ENCODE results near the gene SLC26A1. TPM values are rescaled to one million over a fixed set of nuclear protein-coding genes. Genes with fewer than 3 reads are reported as not detected.

SLC26A1 gene
- total RNA-seq, 2 experiments from 2014 or later: not detected

DNA sequence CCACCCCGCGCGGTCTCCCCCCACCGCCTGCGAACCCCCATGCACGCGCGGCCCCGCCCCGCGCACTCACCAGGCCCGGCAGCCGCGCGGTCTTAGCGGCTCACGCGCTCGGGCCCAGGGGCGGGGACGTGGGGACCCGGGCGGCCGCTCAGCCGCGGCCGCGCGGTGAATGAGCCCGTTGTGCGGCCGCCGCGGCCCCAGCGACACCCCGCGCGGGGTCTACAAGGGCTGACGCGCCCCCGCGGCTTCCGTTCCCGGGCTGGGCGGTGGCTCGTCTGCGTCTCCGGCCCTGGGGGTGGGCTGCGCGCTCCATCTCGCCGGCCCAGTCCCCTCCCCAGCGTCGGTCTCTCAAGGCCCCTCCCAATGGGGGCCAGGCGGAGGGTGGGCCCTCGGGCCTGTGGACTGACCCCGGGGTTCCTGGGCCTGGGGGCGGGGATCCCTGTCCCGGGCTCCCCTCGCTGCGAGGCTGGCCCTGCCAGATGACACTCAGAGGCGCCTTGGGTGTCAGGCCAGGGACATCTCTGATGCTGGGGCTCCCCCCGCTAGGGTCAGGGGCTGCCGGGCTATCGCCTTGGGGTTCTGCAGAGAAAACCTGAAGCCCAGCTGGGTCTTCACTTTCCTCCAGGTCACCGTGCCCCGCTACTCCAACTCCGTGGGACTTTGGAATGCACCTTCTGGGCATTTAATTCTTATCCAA is 4.3 kb upstream of the SLC26A1 start:
- Mint-ChIP-seq H3K9me3 (no peaks in the 10 kb centered on the region), H3K27me3 (peaks cover 30% of the 10 kb centered on the region), H3K4me3 (no peak overlapping the region), H3K4me1 (ENCODE audit: low read depth) (peaks cover 3% of the 10 kb centered on the region), H3K36me3 (no peaks in the 10 kb centered on the region), H3K27ac (no peak overlapping the region)
- ChIA-PET POLR2A (no interaction called here), CTCF (interaction anchor here (1.1 kb wide), 1 partner anchor 9 kb away, joined by 3 read pairs; no protein-coding TSS in a partner anchor)
- intact Hi-C loops (cut with micrococcal nuclease): no loop called here
- DNase-seq: no peak

DNA sequence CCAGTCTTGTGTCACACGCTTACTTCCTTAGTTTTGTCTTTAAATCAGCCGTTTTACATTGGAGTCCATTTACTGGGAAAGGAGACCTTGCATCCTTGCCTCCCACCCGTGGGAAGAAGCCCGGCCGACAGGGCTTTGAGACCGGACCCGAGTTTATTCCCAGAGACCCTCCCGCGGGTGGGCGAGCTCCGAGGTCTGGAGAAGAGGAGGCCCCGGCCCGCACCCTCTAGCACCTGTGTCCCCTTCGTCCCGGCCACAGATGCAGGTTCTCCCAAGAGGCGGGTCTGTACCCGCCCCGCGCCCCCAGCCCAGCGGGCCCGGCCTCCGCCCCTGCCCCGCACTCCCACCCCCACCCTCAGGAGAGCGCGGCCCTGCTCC is 3.8 kb upstream of the SLC26A1 start:
- intact Hi-C loops (cut with micrococcal nuclease): no loop called here
- ChIA-PET CTCF (no interaction called here), POLR2A (no interaction called here)
- H3K27ac Mint-ChIP-seq: no peak overlapping the region
- peaks cover 3% of the 10 kb centered on the region for H3K4me1 Mint-ChIP-seq (ENCODE audit: low read depth)
- no peaks in the 10 kb centered on the region for H3K36me3 Mint-ChIP-seq
- no peak for DNase-seq
- no peaks in the 10 kb centered on the region for H3K9me3 Mint-ChIP-seq
- H3K4me3 Mint-ChIP-seq: no peak overlapping the region
- H3K27me3 Mint-ChIP-seq: peaks cover 27% of the 10 kb centered on the region

DNA sequence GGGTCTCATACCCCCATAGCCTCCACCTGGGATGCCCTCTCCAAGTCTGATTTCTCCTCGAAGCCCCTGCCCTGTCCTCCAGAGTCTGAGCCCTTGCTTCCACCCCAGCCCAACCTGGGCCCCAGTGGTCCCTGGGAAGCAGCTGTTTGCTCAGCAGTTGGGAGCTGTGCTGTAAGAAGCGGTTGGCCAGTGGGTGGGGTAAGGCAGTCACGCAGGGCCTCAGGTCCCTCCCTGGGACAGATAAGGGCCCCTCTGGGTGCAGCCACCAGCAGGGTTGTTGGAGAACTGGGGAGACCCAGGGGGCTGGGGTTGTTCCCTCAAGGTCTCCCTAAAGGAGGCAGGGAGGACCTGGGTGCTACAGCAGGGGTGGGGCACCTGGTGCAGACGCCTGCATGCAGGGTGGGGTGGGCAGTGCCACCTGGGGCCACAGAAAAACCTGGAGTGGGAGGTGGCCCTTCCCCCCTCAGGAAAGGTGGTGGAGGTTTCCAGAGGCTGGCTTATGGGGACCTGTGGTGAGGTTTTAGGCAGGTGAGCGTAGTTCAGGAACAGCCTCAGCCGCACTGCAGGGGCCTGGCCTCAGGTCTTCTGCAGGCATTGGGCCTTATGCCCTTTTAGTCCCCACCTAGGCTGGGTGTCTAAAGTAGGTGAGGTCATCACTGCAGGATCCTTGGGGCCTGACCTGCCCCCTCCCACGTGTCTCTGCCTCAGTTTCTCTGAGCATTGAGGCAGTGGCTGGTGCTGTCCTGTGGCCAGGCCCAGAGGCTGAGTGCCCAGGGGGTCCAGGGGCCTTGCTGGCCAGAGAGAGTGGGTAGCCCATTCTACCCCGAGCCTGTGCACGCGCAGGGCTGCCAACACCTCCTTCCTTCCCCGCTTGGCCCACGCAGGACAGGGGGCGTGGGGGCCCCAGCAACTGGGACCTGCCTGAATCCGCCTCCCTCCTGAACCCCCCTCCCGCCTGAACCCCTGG is 3.1 kb upstream of the SLC26A1 start:
- no peak for DNase-seq
- H3K27ac Mint-ChIP-seq: no peak overlapping the region
- H3K27me3 Mint-ChIP-seq: peaks cover 25% of the 10 kb centered on the region
- peaks cover 3% of the 10 kb centered on the region for H3K4me1 Mint-ChIP-seq (ENCODE audit: low read depth)
- no peak overlapping the region for H3K4me3 Mint-ChIP-seq
- H3K36me3 Mint-ChIP-seq: no peaks in the 10 kb centered on the region
- H3K9me3 Mint-ChIP-seq: no peaks in the 10 kb centered on the region
- CTCF ChIA-PET: no interaction called here
- intact Hi-C loops (cut with micrococcal nuclease): no loop called here
- POLR2A ChIA-PET: no interaction called here

- H3K4me3 Mint-ChIP-seq: no peak overlapping the region
- CTCF ChIA-PET: no interaction called here
- H3K4me1 Mint-ChIP-seq (ENCODE audit: low read depth): peaks cover 3% of the 10 kb centered on the region
- H3K27me3 Mint-ChIP-seq: peaks cover 20% of the 10 kb centered on the region
- intact Hi-C loops (cut with micrococcal nuclease): no loop called here
- no peaks in the 10 kb centered on the region for H3K9me3 Mint-ChIP-seq
- no peak for DNase-seq
- no peaks in the 10 kb centered on the region for H3K36me3 Mint-ChIP-seq
- H3K27ac Mint-ChIP-seq: no peak overlapping the region
- POLR2A ChIA-PET: no interaction called here
These were observed 2.3 kb upstream of the SLC26A1 start for GRCh38 chr4:995311-996026.

DNA sequence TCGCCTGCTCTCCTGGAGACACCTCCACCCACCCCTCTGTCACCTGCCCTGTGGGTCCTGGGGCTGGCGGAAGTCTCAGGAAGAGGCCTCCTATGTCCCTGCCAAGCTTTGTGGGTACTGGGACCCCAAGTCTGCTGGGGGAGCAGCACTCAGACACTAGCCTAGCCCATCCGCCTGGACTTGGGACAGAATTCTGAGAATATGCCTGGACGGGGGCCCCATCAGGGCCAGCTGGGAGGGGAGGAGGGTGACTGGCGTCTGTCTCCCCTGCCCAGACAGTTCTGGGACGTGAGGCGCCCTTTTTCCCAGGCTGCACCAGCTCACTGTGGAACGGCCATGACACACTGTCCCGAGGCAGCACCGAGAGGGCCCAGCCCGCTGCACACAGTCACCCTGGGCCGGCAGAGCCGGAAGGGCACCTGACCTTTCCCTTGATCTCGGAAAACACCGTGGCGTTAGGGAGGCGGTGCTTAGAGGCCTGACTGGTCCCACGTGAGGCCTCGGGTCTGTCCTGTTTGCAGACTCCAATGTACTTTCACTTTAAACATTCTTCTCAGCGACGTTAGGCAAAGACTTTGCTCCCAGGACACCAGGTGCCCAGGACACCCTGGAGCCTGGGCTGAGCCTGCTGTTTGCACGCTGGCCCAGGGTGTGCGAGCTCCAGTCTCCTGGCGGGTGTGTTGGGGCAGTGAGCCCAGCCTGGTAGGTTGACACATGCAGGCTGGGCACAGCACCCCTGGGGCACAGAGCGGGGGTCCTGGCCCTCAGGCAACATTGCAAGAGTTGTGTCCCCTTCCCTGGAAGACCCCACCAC is 700 bp downstream of the SLC26A1 start:
- H3K27me3 Mint-ChIP-seq: peaks cover 2% of the 10 kb centered on the region
- no peak for DNase-seq
- no peak overlapping the region for H3K4me3 Mint-ChIP-seq
- H3K36me3 Mint-ChIP-seq: no peaks in the 10 kb centered on the region
- intact Hi-C loops (cut with micrococcal nuclease): no loop called here
- POLR2A ChIA-PET: no interaction called here
- no peak overlapping the region for H3K27ac Mint-ChIP-seq
- CTCF ChIA-PET: no interaction called here
- H3K9me3 Mint-ChIP-seq: no peaks in the 10 kb centered on the region
- peaks cover 6% of the 10 kb centered on the region for H3K4me1 Mint-ChIP-seq (ENCODE audit: low read depth)

DNA sequence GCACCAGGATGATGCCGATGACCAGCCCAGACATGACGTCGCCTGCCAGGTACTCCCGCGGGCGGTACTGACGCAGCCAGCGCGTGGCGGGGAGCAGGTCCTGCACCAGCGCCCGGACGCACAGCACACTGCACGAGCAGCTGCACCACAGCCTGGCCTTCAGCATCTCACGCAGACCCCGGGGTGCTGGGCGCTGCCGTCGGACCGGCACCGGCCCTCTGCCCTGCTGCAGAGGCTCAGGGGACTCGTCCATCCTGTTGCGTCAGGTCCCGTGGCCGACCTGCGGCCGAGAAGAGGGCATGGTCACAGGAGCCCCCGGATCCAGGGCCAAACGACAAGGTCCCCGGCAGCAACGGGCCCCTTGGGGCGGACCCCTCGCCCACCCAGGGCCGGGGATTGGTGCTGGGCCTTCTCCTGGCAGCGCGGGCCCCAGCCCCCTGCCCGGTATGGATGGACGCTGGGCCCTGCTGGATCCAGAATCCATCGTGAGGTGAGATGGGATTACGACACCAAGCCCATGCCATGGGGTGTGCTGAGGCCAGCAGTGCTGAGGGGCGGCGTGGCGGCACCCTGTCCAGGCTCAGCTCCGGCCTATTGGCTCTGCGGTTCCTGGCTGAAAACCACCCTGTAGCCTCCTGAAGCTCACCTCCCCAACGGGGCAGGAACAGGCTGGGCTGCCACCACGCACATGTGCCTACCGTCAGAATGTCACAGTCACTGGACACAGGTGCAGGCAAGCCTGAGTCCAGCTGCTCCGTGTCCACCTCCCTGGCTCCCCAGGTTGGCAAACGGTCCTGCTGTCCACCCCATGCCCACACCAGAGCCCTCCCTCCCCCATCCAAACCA is 1.5 kb downstream of the SLC26A1 start:
- CTCF ChIA-PET: no interaction called here
- Mint-ChIP-seq H3K9me3 (no peaks in the 10 kb centered on the region), H3K4me1 (ENCODE audit: low read depth) (peaks cover 7% of the 10 kb centered on the region), H3K4me3 (no peak overlapping the region), H3K36me3 (no peaks in the 10 kb centered on the region), H3K27me3 (peaks cover 2% of the 10 kb centered on the region), H3K27ac (no peak overlapping the region)
- no peak for DNase-seq
- intact Hi-C loops (cut with micrococcal nuclease): no loop called here
- POLR2A ChIA-PET: no interaction called here

- no peak overlapping the region for H3K4me3 Mint-ChIP-seq
- H3K27ac Mint-ChIP-seq: no peak overlapping the region
- no peaks in the 10 kb centered on the region for H3K36me3 Mint-ChIP-seq
- ChIA-PET POLR2A (no interaction called here), CTCF (no interaction called here)
- H3K4me1 Mint-ChIP-seq (ENCODE audit: low read depth): peaks cover 13% of the 10 kb centered on the region
- no peaks in the 10 kb centered on the region for H3K9me3 Mint-ChIP-seq
- peaks cover 2% of the 10 kb centered on the region for H3K27me3 Mint-ChIP-seq
- intact Hi-C loops (cut with micrococcal nuclease): no loop called here
- no peak for DNase-seq
These were observed 2.3 kb downstream of the SLC26A1 start for GRCh38 chr4:990746-991367.

DNA sequence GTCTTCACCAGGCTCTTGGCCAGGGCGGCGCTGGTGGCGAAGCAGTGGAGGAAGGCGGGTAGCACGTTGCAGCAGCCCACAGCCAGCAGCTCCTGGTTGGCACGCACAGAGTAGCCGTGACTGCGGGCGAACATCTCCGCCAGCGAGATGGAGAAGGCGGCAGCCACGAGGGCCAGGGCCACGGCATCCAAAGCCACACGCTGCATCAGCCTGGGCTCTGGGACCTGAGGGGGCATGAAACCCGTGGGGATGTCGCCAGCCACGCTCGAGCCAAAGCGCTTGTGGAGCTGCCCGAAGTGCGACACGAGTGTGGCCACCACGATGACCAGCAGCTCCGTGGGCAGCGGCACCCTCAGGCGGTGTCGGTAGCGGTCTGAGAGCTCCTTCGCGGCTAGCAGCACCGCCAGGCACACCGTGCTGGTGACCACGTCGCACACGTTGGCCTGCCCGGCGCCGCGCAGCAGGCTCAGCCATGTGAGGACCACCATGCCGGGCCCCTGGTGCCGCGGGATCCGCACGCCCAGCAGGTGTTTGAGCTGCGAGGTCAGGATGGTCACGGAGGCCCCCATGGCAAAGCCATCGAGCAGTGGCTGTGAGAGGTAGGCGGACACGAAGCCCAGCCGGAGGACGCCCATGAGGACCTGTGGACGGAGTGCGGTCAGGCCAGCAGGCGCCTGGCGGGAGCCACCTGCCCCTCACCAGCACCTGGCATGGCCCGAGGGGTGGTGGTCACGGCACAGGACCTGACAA is 3.3 kb downstream of the SLC26A1 start:
- CTCF ChIA-PET: no interaction called here
- peaks cover 20% of the 10 kb centered on the region for H3K4me1 Mint-ChIP-seq (ENCODE audit: low read depth)

DNA sequence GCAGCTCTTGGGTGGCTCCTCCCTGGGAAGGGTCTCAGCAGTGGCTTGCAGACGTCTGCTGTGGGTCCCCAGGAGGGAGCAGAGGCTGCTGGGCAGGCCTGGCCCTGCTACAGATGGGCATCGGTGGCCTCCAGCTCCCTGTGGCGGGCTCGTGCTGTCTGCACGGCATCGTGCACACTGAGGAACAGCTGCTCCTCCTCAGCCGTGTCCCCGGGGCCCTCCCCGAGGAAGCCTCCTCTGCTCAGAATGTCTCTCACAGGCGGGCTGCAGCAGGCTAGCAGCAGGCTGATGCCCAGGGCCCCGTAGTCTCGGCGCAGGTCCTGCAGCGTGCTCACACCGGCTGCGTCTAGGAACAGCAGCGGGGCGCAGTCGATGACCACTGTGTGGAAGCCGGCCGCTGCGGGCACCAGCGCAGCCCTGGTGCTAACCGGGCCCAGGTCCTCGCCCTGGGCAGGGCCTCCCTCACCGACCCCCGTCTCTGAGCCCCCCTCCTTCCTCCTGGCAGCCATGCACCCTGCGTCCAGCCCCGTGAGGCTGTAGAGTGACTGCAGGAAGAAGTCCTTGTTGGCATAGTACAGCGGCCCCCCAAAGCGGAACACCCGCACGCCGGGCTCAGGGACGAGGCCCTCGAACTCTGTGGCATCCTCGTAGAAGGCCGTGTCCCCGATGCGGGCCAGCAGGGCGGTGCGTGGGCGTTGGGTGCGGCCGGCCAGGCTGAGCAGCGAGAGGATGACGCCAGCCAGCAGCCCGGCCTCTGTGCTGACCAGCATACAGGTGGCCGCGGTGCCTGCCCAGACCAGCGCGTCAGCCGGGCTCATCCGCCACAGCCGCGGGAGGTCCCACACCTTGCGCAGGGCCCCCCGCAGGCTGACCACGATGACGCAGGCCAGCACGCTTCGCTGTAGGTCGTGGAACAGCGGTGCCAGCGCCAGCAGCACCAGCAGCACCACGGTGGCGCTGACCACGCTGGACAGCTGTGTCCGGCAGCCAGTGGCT is 4.2 kb downstream of the SLC26A1 start:
- H3K36me3 Mint-ChIP-seq: no peaks in the 10 kb centered on the region
- no peak overlapping the region for H3K27ac Mint-ChIP-seq
- DNase-seq: no peak
- H3K27me3 Mint-ChIP-seq: no peaks in the 10 kb centered on the region
- intact Hi-C loops (cut with micrococcal nuclease): no loop called here
- H3K4me1 Mint-ChIP-seq (ENCODE audit: low read depth): peaks cover 21% of the 10 kb centered on the region
- CTCF ChIA-PET: no interaction called here
- no peak overlapping the region for H3K4me3 Mint-ChIP-seq
- no peaks in the 10 kb centered on the region for H3K9me3 Mint-ChIP-seq
- POLR2A ChIA-PET: no interaction called here

More for the DNA sequence above, 3.3 kb downstream of the SLC26A1 start:
- no peak for DNase-seq
- Mint-ChIP-seq H3K27ac (no peak overlapping the region), H3K4me3 (no peak overlapping the region), H3K27me3 (no peaks in the 10 kb centered on the region), H3K36me3 (no peaks in the 10 kb centered on the region), H3K9me3 (no peaks in the 10 kb centered on the region)
- intact Hi-C loops (cut with micrococcal nuclease): no loop called here
- POLR2A ChIA-PET: no interaction called here

Data from activated CD4-positive, alpha-beta memory T cell treated with anti-CD3 and anti-CD28 coated beads for 36 hours (primary cell).